Astrocyte (in vitro differentiated cells and primary cell): ENCODE results near the gene GOLGA5.

Experiments
- EZH2 ChIP-seq: IDR thresholded peaks from 2 replicates; pipeline ENCODE4 v1.6.1; 2012; ENCODE audit warnings: mild to moderate bottlenecking, low read length, inconsistent platforms; ENCODE audit not compliant: insufficient read depth
- TF ChIP-seq, protein P1 (sequence below): IDR thresholded peaks from 2 replicates; pipeline ENCODE4 v1.5.1; 2011; ENCODE audit warnings: low read depth, mild to moderate bottlenecking, inconsistent platforms, low read length, moderate library complexity; ENCODE audit not compliant: insufficient read depth

DNA sequence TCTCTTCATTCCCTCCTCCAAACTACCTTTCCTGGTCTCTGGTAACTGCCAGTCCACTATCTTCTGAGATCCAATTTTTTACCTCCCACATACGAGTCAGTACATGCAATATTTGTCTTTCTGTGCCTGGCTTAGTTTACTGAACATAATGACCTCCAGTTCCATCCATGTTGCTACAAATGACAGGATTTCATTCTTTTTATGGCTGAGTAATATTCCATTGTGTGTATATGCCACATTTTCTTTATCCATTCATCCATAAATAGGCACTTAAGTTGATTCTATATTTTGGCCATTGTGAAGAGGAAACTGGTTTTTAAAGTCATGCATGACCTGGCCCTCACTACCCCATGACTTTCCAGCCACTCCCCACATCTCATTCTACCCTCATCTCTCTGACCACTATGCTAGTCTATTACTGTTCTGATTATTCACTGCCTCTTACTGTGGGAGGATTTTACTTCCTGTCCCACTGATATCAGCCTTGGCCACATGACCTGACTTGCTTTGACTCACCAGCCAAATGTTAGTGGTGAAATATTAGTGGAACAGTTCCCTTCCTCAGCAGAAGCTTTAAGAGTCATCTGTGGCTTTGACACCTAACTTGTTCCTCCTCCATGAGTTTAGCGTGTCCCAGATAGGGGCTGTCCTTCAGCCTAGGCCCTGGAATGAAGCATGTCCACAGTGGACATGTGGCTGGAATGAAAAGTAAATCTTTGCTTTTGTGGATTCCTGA, 52.2 kb downstream of the GOLGA5 start:
- TF ChIP-seq, protein P1, sequence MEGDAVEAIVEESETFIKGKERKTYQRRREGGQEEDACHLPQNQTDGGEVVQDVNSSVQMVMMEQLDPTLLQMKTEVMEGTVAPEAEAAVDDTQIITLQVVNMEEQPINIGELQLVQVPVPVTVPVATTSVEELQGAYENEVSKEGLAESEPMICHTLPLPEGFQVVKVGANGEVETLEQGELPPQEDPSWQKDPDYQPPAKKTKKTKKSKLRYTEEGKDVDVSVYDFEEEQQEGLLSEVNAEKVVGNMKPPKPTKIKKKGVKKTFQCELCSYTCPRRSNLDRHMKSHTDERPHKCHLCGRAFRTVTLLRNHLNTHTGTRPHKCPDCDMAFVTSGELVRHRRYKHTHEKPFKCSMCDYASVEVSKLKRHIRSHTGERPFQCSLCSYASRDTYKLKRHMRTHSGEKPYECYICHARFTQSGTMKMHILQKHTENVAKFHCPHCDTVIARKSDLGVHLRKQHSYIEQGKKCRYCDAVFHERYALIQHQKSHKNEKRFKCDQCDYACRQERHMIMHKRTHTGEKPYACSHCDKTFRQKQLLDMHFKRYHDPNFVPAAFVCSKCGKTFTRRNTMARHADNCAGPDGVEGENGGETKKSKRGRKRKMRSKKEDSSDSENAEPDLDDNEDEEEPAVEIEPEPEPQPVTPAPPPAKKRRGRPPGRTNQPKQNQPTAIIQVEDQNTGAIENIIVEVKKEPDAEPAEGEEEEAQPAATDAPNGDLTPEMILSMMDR = no peak
- TF ChIP-seq EZH2 = no peak
